Mammary epithelial cell (primary cell): ENCODE results near the gene AMN1.

ENCODE experiments used
- CTCF ChIP-seq, 2 donors: IDR thresholded peaks in 1 of 2; conservative IDR thresholded peaks in 1 of 2; 2 replicates each; pipeline ENCODE4 v1.5.1; 2011 to 2012; ENCODE audit warnings: inconsistent platforms in 2 of 2, low read length in 2 of 2, mild to moderate bottlenecking in 2 of 2, control low read depth in 1 of 2, low read depth in 1 of 2; ENCODE audit not compliant: insufficient read depth in 1 of 2; ENCODE audit errors: extremely low read depth in 1 of 2
- EZH2 ChIP-seq: IDR thresholded peaks from 2 replicates; pipeline ENCODE4 v1.6.1; 2012; ENCODE audit warnings: low read length, inconsistent platforms, borderline replicate concordance

DNA sequence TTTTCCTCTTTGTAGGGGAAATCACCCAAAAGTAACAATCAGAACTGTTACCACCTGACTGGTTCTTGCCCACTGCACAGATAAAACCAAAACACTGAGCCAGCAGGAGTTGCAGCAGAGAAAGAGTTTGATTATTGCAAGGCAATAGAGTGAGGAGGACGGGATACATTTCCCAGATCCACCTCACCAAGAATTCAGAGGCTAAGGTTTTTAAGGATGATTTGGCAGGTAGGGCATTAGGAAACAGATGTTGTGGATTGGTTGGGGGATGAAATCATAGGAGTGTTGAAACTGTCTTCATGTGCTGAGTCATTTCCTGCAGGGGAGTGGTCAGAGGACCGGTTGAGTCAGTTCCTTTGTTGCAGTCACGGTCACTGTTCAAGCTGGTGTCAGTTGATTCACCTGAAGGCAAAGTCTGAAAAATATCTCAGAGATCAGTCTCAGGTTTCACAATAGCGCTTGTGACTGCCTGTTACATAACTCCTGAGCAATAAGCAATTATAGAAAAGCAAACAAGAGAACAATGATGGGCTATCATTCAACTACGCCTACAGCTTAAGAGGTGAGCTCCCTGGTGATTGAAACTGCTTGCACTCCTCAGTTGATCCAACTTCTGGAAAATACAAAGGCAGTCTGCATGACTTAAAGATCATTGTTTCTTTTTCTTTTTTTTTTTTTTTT lies 20.3 kb upstream of the AMN1 start:
- no peak for TF ChIP-seq CTCF (conservative IDR thresholded peaks at IDR 0.05 in 1 of 2, IDR thresholded peaks at IDR 0.05 in 1 of 2; ENCODE audit: extremely low read depth in 1 of 2, insufficient read depth in 1 of 2, low read depth in 1 of 2, low read length in 2 of 2)
- no peak for TF ChIP-seq EZH2
